Measurements from ENCODE around the gene ZMYND8. TPM values are rescaled to one million over a fixed set of nuclear protein-coding genes. Genes with fewer than 3 reads are reported as not detected.

ZMYND8 gene
- total RNA-seq, 2 donors from 2014 or later: 42.7 to 50.3 TPM

DNA sequence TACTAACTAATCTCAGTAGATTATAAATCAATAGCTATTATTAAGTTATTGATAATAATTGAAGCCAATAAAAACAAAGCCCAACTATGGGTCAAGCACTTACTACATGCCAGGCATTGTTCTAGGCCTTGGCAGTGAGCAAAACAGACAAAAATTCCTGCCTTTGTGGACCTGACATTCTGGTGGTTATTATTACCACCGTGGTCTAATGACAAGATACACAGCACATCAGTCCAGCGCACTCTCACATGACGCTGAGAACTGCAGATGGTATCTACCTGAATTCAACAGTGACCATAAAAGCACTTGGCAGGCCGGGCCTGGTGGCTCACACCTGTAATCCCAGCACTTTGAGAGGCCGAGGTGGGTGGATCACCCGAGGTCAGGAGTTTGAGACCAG is 121.4 kb downstream of the ZMYND8 start:
- Mint-ChIP-seq H3K4me3 (no peak overlapping the region), H3K27me3 (no peaks in the 10 kb centered on the region), H3K27ac (no peak overlapping the region), H3K36me3 (ENCODE audit: low read depth) (peaks cover 2% of the 10 kb centered on the region), H3K4me1 (peaks cover 4% of the 10 kb centered on the region)
- ATAC-seq (no peak), DNase-seq (no peak)
- no peaks in the 10 kb centered on the region for H3K9me3 ChIP-seq (ENCODE audit: control insufficient read depth, low read length, poor library complexity, severe bottlenecking)

DNA sequence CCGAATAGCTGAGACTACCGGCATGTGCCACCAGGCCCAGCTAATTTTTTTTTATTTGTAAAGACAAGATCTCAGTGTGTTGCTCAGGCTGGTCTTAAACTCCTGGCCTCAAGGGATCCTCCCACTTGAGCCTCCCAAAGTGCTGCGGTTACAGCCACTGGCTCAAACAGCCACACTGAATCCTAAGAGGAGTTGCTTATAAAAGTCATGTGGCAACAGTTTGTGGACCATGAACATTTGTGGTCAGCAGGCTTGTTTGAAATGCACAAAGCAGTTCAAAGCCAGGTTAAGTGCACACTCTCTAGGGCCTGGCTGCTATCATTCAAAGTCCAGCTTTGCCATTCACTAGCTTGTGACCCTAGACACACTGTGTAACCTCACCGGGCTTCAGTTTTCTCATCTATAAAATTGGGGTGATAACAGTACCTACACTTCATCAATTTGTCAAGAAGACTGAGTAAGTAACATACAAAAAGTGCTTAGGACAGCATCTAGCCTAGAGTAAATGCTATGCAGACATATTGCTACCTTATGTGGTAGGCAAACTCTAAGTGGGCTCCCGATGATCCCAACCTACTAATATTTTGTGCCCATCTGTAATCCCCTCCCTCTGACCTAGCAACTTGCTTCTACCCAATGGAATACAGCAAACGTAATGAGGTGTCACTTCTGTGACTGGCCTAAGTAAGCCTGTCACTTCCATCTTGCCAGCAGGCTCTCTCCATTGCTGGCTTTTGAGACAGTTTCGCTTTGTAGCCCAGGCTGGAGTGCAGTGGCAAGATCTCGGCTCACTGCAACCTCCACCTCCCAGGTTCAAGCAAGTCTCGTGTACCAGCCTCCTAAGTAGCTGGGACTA is 122.9 kb downstream of the ZMYND8 start:
- no peak for DNase-seq
- no peaks in the 10 kb centered on the region for H3K9me3 ChIP-seq (ENCODE audit: control insufficient read depth, low read length, poor library complexity, severe bottlenecking)
- Mint-ChIP-seq H3K27me3 (no peaks in the 10 kb centered on the region), H3K27ac (peak overlapping the region; percentile 11), H3K36me3 (ENCODE audit: low read depth) (peaks cover 2% of the 10 kb centered on the region), H3K4me3 (no peak overlapping the region), H3K4me1 (peaks cover 4% of the 10 kb centered on the region)
- no peak for ATAC-seq

DNA sequence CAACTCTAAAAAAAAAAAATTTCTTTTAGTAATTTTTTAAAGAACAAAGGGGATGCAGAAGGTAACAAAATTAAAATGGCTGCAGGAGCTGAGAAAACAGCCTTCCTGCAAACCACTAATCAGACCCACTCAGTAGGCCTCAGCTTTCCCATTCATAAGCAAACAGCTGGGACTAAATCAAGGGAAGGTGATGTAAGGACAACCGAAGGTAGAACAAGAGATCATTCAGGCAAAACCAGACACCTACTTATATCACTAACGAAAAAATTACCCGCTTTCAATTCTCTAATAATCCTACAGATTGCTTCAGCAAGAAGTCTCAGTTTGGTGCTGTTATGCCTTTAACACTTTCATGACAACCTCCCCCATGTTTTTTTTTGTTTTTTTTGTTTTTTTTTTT is 124.0 kb downstream of the ZMYND8 start:
- H3K4me3 Mint-ChIP-seq: no peak overlapping the region
- no peaks in the 10 kb centered on the region for H3K27me3 Mint-ChIP-seq
- no peak overlapping the region for H3K27ac Mint-ChIP-seq
- H3K36me3 Mint-ChIP-seq (ENCODE audit: low read depth): peaks cover 2% of the 10 kb centered on the region
- ATAC-seq: no peak
- H3K9me3 ChIP-seq (ENCODE audit: control insufficient read depth, low read length, poor library complexity, severe bottlenecking): no peaks in the 10 kb centered on the region
- DNase-seq: no peak
- H3K4me1 Mint-ChIP-seq: peaks cover 6% of the 10 kb centered on the region

DNA sequence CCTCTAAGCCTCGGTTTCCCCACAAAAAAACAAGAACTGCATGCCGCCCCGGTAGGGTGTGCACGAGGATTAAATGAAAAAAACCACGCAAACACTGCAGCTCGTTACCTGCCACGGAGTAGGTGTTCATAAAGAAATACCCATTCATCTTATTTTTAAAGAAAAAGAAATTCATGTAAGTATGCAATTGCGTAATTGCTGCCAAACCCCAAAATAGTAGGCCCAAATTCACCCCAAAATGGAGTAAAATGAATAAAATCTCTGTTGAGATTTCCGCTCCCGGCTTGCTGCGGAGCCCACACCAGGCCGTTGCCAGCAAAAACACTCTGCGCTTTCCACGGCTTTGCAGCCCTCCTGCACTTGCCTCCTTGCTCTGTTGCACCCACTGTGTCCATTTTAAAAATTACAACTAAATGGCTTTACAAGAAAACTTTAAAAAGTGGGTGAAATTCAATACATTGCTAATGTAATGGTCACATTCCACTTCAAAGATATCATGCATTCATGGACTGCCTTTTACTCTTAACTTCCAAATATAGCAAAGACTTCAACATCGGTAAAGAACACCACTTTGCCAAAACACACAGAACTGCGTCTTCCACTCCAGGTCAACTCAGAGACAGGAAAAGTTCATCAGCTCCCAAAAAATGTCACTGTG is 125.0 kb downstream of the ZMYND8 start:
- Mint-ChIP-seq H3K27ac (peak overlapping the region; percentile 69), H3K27me3 (no peaks in the 10 kb centered on the region), H3K4me1 (peaks cover 6% of the 10 kb centered on the region), H3K4me3 (no peak overlapping the region), H3K36me3 (ENCODE audit: low read depth) (peaks cover 2% of the 10 kb centered on the region)
- no peak for DNase-seq
- no peak for ATAC-seq
- no peaks in the 10 kb centered on the region for H3K9me3 ChIP-seq (ENCODE audit: control insufficient read depth, low read length, poor library complexity, severe bottlenecking)

DNA sequence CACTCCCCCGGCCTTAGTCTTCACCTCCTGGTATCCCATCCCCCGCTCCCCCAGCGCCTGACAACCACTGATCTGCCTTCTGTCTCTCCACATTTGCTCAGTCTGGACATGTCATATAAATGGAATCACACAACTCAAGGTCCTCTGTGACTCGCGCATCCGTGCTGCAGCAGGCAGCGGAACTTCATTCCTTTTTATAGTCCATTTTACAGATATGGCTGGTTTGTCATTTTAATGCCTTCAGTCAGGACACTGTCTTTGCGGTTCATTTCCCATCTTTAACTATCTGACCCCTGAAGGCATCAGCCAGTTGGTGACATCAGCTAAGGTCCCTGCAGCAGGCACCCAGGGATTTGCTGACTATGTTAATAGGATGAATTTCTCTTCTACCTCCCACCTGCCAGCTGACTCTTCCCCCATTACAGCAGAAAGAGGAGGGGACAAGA is 125.7 kb downstream of the ZMYND8 start:
- no peak for DNase-seq
- Mint-ChIP-seq H3K4me3 (no peak overlapping the region), H3K36me3 (ENCODE audit: low read depth) (peaks cover 5% of the 10 kb centered on the region), H3K27ac (peak overlapping the region; percentile 45), H3K4me1 (peaks cover 8% of the 10 kb centered on the region), H3K27me3 (no peaks in the 10 kb centered on the region)
- ATAC-seq: no peak
- no peaks in the 10 kb centered on the region for H3K9me3 ChIP-seq (ENCODE audit: control insufficient read depth, low read length, poor library complexity, severe bottlenecking)

DNA sequence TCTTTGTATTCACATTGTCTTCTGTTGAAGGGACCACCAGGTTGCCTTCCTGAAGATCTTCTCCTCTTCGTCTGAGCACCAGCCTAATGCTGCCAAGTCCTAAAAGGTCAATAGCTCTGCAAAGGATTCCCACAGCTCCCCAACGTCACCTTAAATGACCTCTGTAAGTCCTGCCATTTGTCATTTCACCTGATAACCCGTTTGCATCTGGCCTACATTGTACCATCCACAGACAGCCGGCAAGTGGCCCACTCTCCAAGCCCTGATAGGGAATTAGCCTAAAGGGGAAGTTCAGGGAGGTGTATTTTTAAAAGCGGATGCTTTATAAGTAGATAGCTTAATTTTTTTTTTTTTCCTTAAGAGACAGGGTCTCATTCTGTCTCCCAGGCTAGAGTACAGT is 127.8 kb downstream of the ZMYND8 start:
- Mint-ChIP-seq H3K36me3 (ENCODE audit: low read depth) (peaks cover 10% of the 10 kb centered on the region), H3K27me3 (no peaks in the 10 kb centered on the region), H3K4me1 (peaks cover 8% of the 10 kb centered on the region), H3K4me3 (no peak overlapping the region), H3K27ac (no peak overlapping the region)
- H3K9me3 ChIP-seq (ENCODE audit: control insufficient read depth, low read length, poor library complexity, severe bottlenecking): no peaks in the 10 kb centered on the region
- no peak for ATAC-seq
- DNase-seq: no peak

DNA sequence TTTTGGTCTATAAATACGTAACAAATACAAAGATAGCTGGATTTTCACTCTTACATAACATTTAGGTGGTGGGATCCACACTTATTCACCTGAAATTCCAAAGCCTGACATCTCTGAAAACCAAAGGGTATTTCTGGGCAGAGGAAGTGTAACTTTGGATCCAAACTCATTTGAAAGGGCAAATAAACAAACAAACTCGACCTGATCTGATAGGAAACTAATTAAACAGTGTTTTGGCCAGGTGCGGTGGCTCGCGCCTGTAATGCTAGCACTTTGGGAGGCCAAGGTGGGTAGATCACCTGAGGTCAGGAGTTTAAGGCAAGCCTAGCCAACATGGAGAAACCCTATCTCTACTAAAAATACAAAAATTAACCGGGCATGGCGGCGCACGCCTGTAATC is 128.9 kb downstream of the ZMYND8 start:
- no peak overlapping the region for H3K27ac Mint-ChIP-seq
- H3K36me3 Mint-ChIP-seq (ENCODE audit: low read depth): peaks cover 10% of the 10 kb centered on the region
- no peaks in the 10 kb centered on the region for H3K9me3 ChIP-seq (ENCODE audit: control insufficient read depth, low read length, poor library complexity, severe bottlenecking)
- H3K4me1 Mint-ChIP-seq: peaks cover 8% of the 10 kb centered on the region
- ATAC-seq (no peak), DNase-seq (no peak)
- H3K4me3 Mint-ChIP-seq: no peak overlapping the region
- H3K27me3 Mint-ChIP-seq: no peaks in the 10 kb centered on the region

DNA sequence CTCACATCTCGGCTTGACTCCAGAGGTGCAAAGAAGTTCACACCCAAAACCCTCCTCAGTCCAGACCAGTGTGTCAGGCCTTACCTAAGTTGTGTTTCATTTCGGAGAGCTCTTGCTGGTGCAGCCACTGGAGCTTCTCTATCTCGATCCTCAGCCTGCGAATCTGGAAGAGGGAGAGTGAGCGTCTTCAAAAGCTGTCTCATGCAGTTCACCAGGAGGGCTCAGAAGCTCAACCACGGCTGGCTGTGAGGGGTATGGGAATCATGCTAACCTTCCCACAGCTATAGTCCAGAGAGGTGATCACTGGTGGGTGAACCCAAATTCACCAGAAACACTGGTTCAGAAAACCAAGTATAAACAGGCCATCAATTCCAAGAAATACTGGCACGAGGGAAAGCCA is 129.4 kb downstream of the ZMYND8 start:
- DNase-seq: no peak
- Mint-ChIP-seq H3K4me3 (no peak overlapping the region), H3K4me1 (peaks cover 10% of the 10 kb centered on the region), H3K27me3 (no peaks in the 10 kb centered on the region), H3K36me3 (ENCODE audit: low read depth) (peaks cover 14% of the 10 kb centered on the region), H3K27ac (no peak overlapping the region)
- no peaks in the 10 kb centered on the region for H3K9me3 ChIP-seq (ENCODE audit: control insufficient read depth, low read length, poor library complexity, severe bottlenecking)
- no peak for ATAC-seq

DNA sequence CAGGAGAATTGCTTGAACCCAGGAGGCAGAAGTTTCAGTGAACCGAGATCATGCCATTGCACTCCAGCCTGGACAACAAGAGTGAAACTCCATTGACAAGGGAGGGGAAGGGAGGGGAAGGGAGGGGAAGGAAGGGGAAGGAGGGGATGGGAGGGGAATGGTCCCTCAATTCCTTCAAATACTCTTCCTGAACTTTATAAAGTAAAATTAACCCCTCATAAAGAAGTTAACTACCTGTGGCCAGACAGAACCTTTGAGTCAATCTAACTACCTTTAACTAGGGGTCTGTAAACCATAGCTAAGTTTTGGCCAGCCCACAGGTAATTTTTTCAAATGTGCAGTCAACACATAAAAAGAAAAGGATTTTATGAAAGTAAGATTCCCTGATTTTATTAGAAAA is 131.0 kb downstream of the ZMYND8 start:
- peak overlapping the region; percentile 41 for H3K27ac Mint-ChIP-seq
- DNase-seq: no peak

DNA sequence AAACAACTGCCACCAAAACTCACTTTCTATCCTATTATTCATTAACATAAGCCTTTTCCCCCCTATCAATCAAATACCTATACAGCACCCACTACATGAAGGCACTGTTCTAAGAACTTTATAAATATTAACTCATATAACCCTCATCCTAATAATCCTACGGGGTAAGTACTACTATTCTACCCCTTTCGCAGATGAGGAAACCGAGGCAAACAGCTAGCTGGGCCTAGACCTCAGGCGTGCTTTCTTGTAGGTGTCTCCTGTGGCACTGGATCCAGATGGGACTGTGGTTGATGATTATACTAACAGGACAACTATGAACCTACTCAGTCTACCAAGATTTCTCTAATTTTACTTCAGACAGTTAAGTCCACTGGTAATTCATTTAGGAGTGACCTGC is 131.6 kb downstream of the ZMYND8 start:
- Mint-ChIP-seq H3K4me1 (peaks cover 8% of the 10 kb centered on the region), H3K27ac (peak overlapping the region; percentile 41), H3K4me3 (no peak overlapping the region), H3K36me3 (ENCODE audit: low read depth) (peaks cover 13% of the 10 kb centered on the region), H3K27me3 (no peaks in the 10 kb centered on the region)
- DNase-seq (no peak), ATAC-seq (no peak)
- H3K9me3 ChIP-seq (ENCODE audit: control insufficient read depth, low read length, poor library complexity, severe bottlenecking): no peaks in the 10 kb centered on the region

More for the DNA sequence above, 131.0 kb downstream of the ZMYND8 start:
- H3K9me3 ChIP-seq (ENCODE audit: control insufficient read depth, low read length, poor library complexity, severe bottlenecking): no peaks in the 10 kb centered on the region
- Mint-ChIP-seq H3K27me3 (no peaks in the 10 kb centered on the region), H3K36me3 (ENCODE audit: low read depth) (peaks cover 13% of the 10 kb centered on the region), H3K4me3 (no peak overlapping the region), H3K4me1 (peaks cover 9% of the 10 kb centered on the region)
- no peak for ATAC-seq

DNA sequence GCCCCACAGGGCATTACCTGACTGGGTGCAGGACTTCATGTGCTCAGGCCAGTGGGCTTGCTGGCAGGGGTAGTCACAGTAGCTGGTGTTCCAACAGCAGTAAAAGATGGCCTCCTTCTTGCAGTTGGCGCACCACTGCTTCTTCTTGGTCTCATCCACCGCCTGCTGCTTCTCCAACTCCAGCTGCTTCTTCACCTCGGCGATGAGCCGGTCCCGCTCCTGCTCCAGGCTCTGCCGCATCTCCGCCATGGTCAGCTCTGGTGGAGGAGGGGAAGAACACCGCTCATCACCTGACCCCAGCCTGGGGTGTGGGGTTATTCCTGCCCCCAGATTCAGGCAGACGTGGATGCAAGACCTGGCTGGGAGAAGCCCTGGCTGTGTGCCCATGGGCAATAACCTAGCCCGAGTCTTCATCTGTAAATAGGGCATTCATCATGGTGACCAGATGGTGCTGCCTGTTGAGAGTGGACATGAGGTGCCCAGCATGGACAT is 132.2 kb downstream of the ZMYND8 start:
- ATAC-seq (no peak), DNase-seq (no peak)
- H3K4me1 Mint-ChIP-seq: peaks cover 8% of the 10 kb centered on the region
- H3K9me3 ChIP-seq (ENCODE audit: control insufficient read depth, low read length, poor library complexity, severe bottlenecking): no peaks in the 10 kb centered on the region
- no peak overlapping the region for H3K4me3 Mint-ChIP-seq
- H3K27me3 Mint-ChIP-seq: no peaks in the 10 kb centered on the region
- peak overlapping the region; percentile 41 for H3K27ac Mint-ChIP-seq
- peaks cover 13% of the 10 kb centered on the region for H3K36me3 Mint-ChIP-seq (ENCODE audit: low read depth)

DNA sequence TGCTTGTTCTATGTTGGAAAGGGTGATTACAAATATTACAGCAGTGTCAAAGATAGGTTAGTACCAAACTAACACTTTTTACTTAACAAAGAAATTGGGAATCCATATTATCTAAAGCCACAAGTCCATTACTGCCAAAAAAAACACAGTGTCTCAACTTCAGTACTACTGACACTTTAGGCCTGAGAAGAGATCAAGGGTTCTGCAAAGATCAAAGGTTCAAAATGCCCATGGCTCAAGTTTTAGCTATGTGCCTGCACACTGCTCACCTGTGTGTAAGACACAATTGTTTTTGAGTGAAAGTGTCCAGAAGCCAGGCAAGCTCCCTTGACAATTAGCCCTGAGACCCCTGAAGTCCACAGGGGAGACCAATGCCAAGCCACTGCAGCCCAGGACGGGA is 132.6 kb downstream of the ZMYND8 start:
- Mint-ChIP-seq H3K4me3 (no peak overlapping the region), H3K36me3 (ENCODE audit: low read depth) (peaks cover 13% of the 10 kb centered on the region), H3K27ac (no peak overlapping the region), H3K27me3 (no peaks in the 10 kb centered on the region), H3K4me1 (peaks cover 8% of the 10 kb centered on the region)
- H3K9me3 ChIP-seq (ENCODE audit: control insufficient read depth, low read length, poor library complexity, severe bottlenecking): no peaks in the 10 kb centered on the region
- DNase-seq (no peak), ATAC-seq (no peak)

DNA sequence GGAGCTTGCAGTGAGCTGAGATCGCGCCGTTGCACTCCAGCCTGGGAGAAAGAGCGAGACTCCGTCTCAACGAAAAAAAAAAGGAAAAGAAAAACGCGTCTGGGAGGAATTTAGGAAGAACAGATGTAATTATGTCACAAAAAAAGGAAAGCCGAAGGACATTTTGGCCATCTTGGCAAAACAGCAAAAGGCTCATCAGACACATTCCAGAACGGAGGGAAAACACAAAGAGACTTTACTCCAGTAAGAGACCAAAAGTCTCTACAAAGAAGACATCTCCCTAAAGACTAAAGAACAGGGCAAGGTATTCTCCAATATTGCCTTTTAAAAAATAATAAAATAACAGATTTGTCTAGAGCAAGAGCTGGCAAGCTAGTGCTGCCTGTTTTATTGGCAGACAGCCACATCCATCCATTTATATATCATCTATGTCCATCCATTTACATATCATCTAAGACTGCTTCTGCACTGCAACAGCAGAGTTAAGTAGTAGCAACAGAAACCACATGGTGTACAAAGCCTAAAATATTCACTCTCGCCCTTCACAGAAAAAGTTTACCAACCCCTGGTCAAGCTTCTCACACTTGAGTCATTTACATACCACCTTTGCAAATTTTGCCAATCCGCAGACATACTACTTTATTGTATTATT is 133.9 kb downstream of the ZMYND8 start:
- DNase-seq: no peak
- ATAC-seq: no peak
- Mint-ChIP-seq H3K27ac (peak overlapping the region; percentile 54), H3K4me3 (no peak overlapping the region), H3K4me1 (peaks cover 7% of the 10 kb centered on the region), H3K27me3 (no peaks in the 10 kb centered on the region), H3K36me3 (ENCODE audit: low read depth) (peaks cover 17% of the 10 kb centered on the region)
- H3K9me3 ChIP-seq (ENCODE audit: control insufficient read depth, low read length, poor library complexity, severe bottlenecking): no peaks in the 10 kb centered on the region

All from T-helper 17 cell (primary cell).